ES-I3 (cell line): ENCODE data around the gene GH1.
"Not testable (repeated sequence)": the region's sequence is repeated elsewhere in the genome, so short reads cannot be mapped to it uniquely, and the experiment has no call there.

Experiments used
- H3K36me3 ChIP-seq: 2 replicates; pipeline ENCODE4 v1.6.1; 2013; ENCODE audit warnings: mild to moderate bottlenecking, low read length, control low read depth, moderate library complexity; ENCODE audit not compliant: insufficient read depth
- H3K4me1 ChIP-seq: 2 replicates; pipeline ENCODE4 v1.6.1; 2013; ENCODE audit warnings: mild to moderate bottlenecking, control low read depth, low read length; ENCODE audit not compliant: insufficient read depth
- H3K9ac ChIP-seq: 2 replicates; pipeline ENCODE4 v1.6.1; 2013; ENCODE audit warnings: low read depth, mild to moderate bottlenecking, low read length, moderate library complexity
- H3K9me3 ChIP-seq: 2 replicates; pipeline ENCODE4 v1.6.1; 2013; ENCODE audit warnings: mild to moderate bottlenecking, low read length, moderate library complexity; ENCODE audit not compliant: control insufficient read depth, insufficient read depth

GH1 gene

DNA sequence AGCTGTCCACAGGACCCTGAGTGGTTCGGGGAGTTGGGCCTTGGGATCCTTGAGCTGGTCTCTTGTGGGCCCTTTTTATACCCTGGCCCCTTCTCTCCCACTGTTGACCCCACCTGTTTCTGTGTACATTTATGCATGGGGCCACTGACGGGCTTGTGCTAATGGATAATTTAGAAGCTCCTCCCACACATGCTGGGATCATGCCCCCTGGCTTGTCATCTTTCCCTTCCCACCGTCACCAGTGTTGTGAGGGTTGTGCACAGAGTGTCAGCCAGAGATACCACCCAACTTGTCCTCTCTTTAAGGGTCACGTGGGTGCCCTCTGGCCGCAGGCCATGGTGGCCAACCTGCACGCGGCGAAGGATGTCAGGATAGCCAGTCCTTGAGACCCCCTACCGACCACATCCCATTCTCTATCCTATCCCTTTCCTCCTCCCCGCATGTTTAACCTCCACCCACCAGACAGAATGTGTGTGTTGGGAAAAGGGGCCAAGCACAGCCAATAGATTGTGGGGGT lies at the start of gene GH1:
GH1 (minus strand) TSS at position 51 of the 517 bp plus-strand sequence. CDS start 63 bp downstream, outside the sequence.
- H3K9ac ChIP-seq: peak within 1 kb of the TSS; percentile 24; the same call in 1 of the 2 replicates
- H3K9me3 ChIP-seq, H3K4me1 ChIP-seq, H3K36me3 ChIP-seq: not testable (repeated sequence)

DNA sequence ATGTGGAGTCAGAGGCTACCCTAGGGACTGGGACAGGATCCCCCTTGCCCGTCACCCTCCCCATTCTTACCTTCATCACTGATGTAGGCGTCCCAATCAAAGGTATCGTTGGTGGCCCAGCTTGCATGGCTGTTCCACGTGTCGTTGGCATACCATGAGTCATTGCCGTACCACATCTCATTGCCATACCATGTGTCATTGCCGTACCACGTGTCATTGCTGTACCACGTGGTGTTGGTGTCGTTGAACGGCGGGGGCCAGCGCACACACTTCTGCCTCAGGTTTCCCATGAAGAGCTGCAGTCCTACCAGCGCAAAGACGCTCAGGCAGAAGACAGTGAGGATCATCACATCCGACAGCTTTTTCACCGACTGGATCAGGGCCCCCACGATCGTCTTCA lies 49.3 kb upstream of the GH1 start:
- no peaks in the 10 kb centered on the region for H3K36me3 ChIP-seq
- no peaks in the 10 kb centered on the region for H3K9me3 ChIP-seq
- H3K9ac ChIP-seq: no peak overlapping the region
- no peaks in the 10 kb centered on the region for H3K4me1 ChIP-seq

DNA sequence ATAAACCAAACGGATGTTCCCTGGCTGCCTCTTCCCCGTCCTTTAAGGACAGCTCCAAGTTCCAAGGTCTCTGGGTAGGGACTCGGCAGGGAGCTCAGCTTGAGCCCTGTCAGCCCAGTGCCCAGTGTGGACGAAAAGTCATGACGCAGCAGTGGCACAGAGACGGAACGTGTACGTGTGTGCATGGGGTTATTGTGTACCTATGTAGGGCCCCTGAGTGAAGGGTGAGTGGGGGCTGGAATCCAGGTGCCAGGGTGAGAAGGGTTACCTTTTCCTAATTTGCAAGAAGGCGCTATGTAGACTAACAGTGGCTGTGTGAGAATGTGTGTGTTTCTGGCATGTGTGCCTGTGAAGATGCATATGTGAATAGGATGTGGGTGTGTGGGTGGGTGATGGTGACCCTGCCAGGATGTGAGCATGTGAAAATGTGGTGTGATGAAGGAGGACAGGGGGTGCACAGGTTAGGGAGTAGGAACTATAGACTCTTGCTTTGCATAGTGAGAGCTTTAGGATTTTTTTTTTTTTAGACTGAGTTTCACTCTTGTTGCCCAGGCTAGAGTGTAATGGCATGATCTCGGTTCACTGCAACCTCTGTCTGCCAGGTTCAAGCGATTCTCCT lies 48.1 kb upstream of the GH1 start:
- H3K9ac ChIP-seq: no peak overlapping the region
- no peaks in the 10 kb centered on the region for H3K9me3 ChIP-seq
- no peaks in the 10 kb centered on the region for H3K36me3 ChIP-seq
- peaks cover 8% of the 10 kb centered on the region for H3K4me1 ChIP-seq

DNA sequence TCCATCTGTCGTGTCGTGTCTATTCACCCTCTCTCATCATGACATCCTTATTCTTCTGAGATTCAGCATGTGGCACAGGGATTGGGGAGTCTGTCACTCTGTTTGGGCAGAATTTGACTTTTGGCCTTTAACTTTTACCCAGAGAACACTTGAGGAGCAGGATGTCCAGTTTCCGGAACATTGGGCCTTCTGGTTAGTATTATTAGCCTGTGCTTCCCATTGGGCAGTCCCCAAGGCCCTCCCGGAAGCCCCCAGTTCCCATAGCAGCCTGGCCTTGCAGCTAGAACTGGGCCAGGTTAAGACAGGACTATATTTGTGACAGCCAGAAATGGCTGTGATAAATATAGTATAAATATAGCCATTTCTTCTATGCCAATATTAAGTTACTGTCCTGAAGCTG lies 44.5 kb upstream of the GH1 start:
- H3K4me1 ChIP-seq: peaks cover 8% of the 10 kb centered on the region

DNA sequence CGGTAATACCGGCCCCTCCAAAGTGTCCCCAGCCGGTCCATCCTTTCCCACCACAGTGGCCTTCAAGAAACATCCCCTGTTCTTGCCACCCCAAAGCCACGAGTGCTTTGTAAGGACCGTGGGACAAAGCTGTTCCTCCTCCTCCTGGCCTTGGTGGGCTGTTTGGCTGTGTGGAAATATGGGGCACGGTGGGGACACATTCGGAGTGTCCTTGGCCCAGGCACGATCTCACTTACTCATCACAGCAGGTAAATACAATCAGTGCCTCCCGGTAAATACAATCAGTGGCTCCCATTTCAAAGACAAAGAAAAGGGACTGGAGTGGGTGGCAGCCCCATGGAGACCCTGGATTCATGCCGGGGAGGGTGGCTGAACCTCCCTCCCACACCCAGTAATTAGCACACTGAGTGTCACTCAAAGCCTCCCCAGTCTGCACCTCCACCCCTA lies 43.7 kb upstream of the GH1 start:
- peaks cover 8% of the 10 kb centered on the region for H3K4me1 ChIP-seq
- H3K9ac ChIP-seq: peak overlapping the region; percentile 8; the same call in 1 of the 2 replicates
- no peaks in the 10 kb centered on the region for H3K36me3 ChIP-seq
- no peaks in the 10 kb centered on the region for H3K9me3 ChIP-seq

More for the DNA sequence above, 44.5 kb upstream of the GH1 start:
- Histone ChIP-seq H3K9me3 (no peaks in the 10 kb centered on the region), H3K9ac (no peak overlapping the region), H3K36me3 (no peaks in the 10 kb centered on the region)

DNA sequence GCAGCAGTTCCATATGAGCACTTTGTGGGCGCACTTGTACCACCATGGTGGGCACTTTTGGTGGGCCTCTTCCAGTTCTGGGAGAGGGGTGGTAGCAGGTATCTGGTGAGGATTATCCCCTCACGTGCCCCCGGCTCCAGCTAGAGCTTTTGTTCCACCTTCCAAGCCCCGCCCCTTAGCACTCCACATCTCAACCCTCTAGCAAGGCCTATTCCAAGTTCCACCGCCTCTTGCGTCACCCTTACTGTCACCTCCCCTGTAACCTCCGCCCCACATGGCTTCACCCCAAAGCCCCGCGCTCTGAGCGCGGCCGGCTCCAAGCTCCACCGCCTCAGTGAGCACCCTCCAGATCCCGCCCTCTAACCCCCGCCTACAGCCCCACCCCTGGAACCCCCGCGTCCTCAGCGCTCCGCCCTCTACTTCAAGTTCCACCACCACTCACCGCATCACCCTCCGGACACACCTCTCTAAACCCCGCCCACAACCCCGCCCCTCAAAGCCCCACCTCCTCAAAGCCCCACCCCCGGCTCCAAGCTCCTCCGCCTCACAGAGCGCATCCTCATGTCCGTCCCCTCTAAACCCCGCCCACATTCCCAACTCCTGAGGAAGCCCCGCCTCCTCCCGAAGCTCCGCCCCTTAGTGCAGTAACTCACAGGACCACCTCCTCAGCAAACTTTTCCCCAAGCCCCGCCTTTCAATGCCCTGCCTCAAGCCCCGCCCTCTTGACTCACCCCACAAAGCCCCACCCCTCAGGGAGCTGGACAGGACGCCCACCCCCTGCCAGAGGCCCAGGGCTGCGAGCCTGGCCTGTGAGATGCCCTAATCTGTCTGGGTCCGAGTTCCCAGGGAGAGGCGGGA lies 42.9 kb upstream of the GH1 start:
- H3K4me1 ChIP-seq: peaks cover 8% of the 10 kb centered on the region
- H3K36me3 ChIP-seq: no peaks in the 10 kb centered on the region
- peak overlapping the region; percentile 67 for H3K9ac ChIP-seq
- H3K9me3 ChIP-seq: no peaks in the 10 kb centered on the region

DNA sequence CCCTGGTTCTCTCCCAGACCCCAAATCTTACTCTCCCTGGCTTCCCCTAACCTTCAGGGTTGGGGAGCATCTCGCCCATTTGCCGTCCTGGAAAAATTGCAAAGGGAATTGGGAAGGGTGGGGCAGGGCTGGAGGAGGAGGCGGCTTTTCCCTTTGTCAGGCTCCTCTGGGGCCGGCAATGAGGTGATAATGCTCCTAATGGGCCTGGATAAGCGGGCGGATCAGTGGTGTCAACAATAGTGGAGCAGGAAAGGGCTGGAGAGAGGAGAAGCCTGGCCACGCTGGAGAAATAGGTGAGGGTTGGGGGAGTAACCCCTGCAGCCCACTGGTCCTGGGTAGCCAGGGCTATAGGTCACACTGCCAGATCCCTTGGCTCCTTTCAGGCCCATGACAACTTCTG lies 41.8 kb upstream of the GH1 start:
- H3K9me3 ChIP-seq: no peaks in the 10 kb centered on the region
- peaks cover 8% of the 10 kb centered on the region for H3K4me1 ChIP-seq
- H3K9ac ChIP-seq: peak overlapping the region; percentile 33; the same call in 1 of the 2 replicates
- no peaks in the 10 kb centered on the region for H3K36me3 ChIP-seq

DNA sequence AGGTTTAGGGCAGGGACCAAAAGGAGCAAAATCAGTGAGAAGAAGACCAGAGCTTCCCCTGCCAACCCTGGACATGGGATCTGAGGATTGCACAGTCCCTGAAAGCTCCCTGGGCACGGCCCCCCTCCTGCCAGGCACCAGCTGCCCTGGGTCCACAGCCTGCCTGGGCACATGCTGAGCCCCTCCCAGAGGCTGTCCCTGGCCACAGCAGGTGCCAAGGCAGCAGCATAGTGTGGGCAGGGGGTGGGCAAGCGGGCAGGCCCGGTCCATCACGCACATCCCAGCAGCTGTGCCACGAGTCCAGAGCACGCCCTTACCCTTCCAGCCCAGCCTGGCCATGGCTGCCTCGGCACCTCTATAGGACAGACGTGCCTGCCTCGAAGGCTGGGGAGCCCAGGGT lies 41.4 kb upstream of the GH1 start:
- peaks cover 8% of the 10 kb centered on the region for H3K4me1 ChIP-seq
- no peak overlapping the region; the same call in 1 of the 2 replicates for H3K9ac ChIP-seq
- H3K9me3 ChIP-seq: no peaks in the 10 kb centered on the region
- H3K36me3 ChIP-seq: no peaks in the 10 kb centered on the region

DNA sequence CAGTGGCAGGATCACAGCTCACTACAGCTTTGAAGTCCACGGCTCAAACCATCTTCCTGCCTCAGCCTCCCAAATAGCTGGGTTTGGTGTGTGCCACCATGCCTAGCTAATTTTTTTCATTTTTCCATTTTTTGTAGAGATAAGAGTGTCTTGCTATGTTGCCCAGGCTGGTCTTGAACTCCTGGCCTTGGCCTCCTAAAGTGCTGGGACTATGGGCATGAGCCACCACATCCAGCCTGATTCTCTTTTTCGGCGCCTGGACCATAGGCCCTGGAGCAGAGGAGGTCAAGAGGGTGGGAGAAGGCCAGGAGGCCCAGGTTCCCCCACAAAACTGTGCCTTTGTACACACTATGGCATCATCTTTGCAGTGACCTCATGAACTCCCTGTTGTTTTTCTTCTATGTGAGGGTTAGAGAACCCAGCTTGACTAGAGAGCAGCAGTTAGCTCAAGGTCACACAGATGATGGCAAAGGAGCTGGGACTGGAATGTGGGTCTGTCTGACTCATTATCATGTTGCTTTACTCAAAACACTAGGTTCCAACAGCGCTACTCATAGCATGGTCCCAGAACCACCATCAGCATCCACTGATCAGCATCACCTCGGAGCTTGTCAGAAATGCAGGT lies 37.8 kb upstream of the GH1 start:
- Histone ChIP-seq H3K9me3 (no peaks in the 10 kb centered on the region), H3K36me3 (no peaks in the 10 kb centered on the region), H3K4me1 (peaks cover 13% of the 10 kb centered on the region; the same call in 1 of the 2 replicates), H3K9ac (no peak overlapping the region)

DNA sequence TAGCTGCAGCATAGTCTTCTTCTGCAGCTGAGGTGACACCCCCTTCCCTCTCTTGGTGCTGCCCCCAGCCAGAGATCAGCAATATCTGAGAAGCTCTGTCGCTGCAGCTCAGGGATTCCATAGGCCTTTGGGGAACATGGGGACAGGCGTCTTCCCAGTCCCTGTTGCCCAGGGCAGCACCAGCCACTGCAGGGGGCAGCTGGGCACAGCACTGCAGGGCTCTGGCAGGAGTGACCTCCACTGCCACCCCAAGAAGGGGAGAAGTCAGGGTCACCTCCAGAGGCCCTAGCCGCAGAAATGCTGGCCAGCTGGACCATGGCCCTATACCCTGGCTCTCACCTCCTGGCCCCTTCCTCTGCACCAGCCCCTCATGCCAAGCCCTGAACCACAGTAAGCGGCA lies 37.2 kb upstream of the GH1 start:
- Histone ChIP-seq H3K36me3 (no peaks in the 10 kb centered on the region), H3K9ac (no peak overlapping the region), H3K4me1 (peaks cover 14% of the 10 kb centered on the region; the same call in 1 of the 2 replicates), H3K9me3 (no peaks in the 10 kb centered on the region)

DNA sequence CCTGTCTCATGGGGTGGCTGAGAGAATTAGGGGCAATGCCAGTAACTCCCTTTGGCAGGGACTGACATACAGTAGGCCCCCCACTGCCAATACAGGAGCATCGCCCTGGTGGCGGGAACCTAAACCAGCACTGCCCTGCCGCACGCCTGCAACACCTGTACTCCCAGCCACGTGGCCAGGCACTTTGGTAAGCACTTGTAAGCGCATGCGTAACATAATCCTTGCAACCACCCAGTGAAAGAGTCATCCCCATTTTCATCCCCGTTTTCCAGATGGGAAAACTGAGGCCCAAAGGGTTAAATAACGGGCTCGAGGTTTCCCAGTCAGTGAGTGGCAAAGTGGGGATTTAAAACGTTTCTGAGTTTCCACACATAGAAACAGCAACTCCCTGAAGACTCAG lies 36.6 kb upstream of the GH1 start:
- H3K4me1 ChIP-seq: peaks cover 17% of the 10 kb centered on the region; the same call in 1 of the 2 replicates
- no peaks in the 10 kb centered on the region for H3K36me3 ChIP-seq
- H3K9me3 ChIP-seq: no peaks in the 10 kb centered on the region
- H3K9ac ChIP-seq: no peak overlapping the region

DNA sequence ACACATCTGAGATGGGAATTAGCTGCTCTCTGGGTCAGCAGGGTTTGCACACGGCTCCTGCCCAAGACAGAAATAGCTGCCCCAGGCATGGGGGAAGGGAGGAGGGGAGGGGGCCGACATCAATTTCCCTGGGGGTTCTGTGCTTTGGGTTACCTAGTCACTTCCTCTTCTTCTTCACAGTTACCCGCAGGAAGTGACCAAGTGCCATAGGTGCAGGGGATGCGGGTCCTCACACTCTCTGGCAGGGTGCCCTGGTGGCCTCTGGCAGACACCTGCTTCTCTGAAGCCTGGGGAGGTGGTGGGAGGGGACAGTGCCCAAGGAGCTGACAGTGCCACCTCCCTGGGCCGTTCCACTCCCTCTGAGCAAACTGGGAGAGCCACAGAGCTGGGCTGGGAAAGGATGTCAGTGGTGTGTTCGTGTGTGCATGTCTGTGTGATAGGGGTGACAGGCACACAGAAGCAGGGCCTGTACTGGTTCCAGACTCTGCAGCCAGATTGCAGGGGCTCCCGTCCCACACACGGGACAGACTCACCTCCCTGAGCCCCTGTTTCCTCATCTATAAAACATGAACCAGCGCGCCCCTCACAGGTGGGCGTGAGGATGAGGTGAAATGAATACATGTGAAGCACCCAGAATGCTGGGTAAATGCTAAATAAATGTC lies 35.9 kb upstream of the GH1 start:
- H3K9me3 ChIP-seq: no peaks in the 10 kb centered on the region
- H3K36me3 ChIP-seq: no peaks in the 10 kb centered on the region
- no peak overlapping the region for H3K9ac ChIP-seq
- peaks cover 17% of the 10 kb centered on the region; the same call in 1 of the 2 replicates for H3K4me1 ChIP-seq

DNA sequence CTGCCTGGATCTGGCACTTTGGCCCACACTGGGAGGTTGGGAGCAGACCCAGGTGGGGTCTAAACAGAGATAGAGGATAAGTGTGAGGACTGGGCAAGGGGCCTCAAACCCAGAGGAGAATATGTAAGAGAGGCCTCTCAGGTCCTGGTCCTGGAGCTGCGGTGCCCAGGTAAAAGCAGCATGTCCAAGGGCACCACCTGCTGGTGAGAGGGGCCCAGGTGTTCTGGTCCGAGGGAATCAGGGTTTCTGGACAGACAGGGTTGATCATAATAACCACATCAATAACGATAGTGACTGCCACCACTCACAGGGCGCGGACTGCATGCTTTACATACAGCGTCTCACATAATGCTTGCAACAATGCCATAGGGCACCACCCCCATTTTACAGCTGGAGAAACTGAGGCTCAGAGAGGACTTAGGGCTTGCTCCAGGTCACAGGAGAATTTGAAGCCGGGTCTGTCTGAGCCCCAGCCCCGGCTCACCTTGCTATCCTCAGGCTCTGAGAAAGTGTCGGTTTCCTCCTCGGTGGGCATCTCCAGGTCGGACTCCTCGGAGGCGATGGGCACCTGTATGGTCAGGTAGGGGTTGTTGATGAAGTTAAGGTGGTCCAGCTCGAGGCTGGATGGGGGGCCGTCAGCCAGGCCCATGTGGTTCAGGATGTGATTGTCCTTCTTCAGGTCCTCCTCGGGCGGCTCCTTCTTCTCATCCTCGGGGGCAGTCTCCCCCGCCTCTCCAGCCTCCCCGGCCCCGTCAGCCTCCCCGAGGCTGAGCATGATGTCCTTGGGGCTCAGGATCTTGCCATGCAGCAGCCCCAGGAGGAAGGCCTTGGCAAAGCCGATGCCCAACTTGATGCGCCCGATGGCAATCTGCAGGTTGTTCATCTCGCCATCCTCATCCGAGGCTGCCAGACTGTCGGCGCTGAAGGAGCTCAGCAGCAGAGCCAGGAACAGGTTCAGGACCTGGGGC lies 32.6 kb upstream of the GH1 start:
- H3K36me3 ChIP-seq: no peaks in the 10 kb centered on the region
- no peaks in the 10 kb centered on the region for H3K9me3 ChIP-seq
- H3K4me1 ChIP-seq: peaks cover 21% of the 10 kb centered on the region; the same call in 1 of the 2 replicates
- no peak overlapping the region for H3K9ac ChIP-seq
